Right lobe of liver (tissue), 6 donors: ENCODE results near the gene RAP1GAP. TPM values are rescaled to one million over a fixed set of nuclear protein-coding genes. Genes with fewer than 3 reads are reported as not detected.

Experiments
- ATAC-seq, 4 donors: fragments of 200-7000 bp; cut with Tn5 transposase; one replicate each; pipeline ENCODE4 v1.9.1; 2020; ENCODE audit warnings: mild to moderate bottlenecking in 4 of 4, moderate library complexity in 4 of 4
- DNase-seq, 3 donors: peaks; one replicate each; pipeline ENCODE4 v3.0.0-alpha.2; 2020
- H3K27ac ChIP-seq, 3 donors: fragments of 200-600 bp; one replicate each; pipeline ENCODE4 v1.8.0; 2022
- H3K27me3 ChIP-seq, 2 donors: fragments of 200-600 bp; one replicate each; pipeline ENCODE4 v1.8.0; 2022
- H3K36me3 ChIP-seq, 4 donors: fragments of 200-600 bp; sonication (generic) in 1 of 4; one replicate each; pipeline versions ENCODE4 v1.5.1 to v1.8.0; 2017 to 2022; ENCODE audit warnings: control low read depth in 1 of 4
- H3K4me1 ChIP-seq, 4 donors: fragments of 200-600 bp; sonication (generic) in 1 of 4; one replicate each; pipeline versions ENCODE4 v1.5.1 to v1.8.0; 2017 to 2022; ENCODE audit warnings: control low read depth in 1 of 4
- H3K4me3 ChIP-seq, 3 donors: fragments of 200-600 bp; one replicate each; pipeline ENCODE4 v1.8.0; 2022
- H3K9me3 ChIP-seq, 4 donors: fragments of 200-600 bp; sonication (generic) in 1 of 4; one replicate each; pipeline versions ENCODE4 v1.5.1 to v1.8.0; 2017 to 2022; ENCODE audit warnings: control low read depth in 1 of 4
- CTCF ChIP-seq, 4 donors: fragments of 200-600 bp in 3 of 4; fragments of 450-650 bp in 1 of 4; IDR thresholded peaks; one replicate each; pipeline versions ENCODE4 v1.5.1 to v1.8.0; 2016 to 2022; ENCODE audit warnings: antibody characterized with exemption in 4 of 4, mild to moderate bottlenecking in 2 of 4
- POLR2A ChIP-seq: fragments of 450-650 bp; IDR thresholded peaks from one replicate; pipeline ENCODE4 v1.6.1; 2017; ENCODE audit warnings: antibody characterized with exemption, mild to moderate bottlenecking
- WGBS: methylation state at CpG from one replicate; pipeline ENCODE4 v1.1.6; 2018; ENCODE audit warnings: low coverage, low lambda C conversion rate; ENCODE audit not compliant: insufficient coverage; ENCODE audit errors: missing lambda C conversion rate; 5-methylcytosine and 5-hydroxymethylcytosine counted together
- intact Hi-C, 2 donors: fragments of 100-400 bp; cut with DNase I; formaldehyde crosslinking; loops; one replicate each; pipeline versions ENCODE4 v1.11.2 to v1.14.1; 2022
- total RNA-seq, 6 experiments: library from RNA; depleted of rRNA in 2 of 6; stranded (reverse); fragments of >200 nt in 2 of 6; fragmentation: NEBNext Ultra II Directional in 3 of 6; extraction: Animal tissue kit (Norgen Biotek cat#: 25700) in 3 of 6; gene quantifications; one replicate each; pipeline versions ENCODE4 v1.1.0 to v1.2.4, GENCODE V29; 2016 to 2023
- donor health status: DM: no; HTN: yes; CAD: no.
- donor health status: DM: no; HTN: no; CAD: no.
- donor health status: DM: no; HTN: no; CAD: no.
- donor health status: DM: no; HTN: yes; CAD: no.
- donor health status: DM: no; HTN: yes; CAD: no.

The RAP1GAP gene
- total RNA-seq, 6 experiments from 2014 or later: 8.0 to 38.1 (median 22.2) TPM

DNA sequence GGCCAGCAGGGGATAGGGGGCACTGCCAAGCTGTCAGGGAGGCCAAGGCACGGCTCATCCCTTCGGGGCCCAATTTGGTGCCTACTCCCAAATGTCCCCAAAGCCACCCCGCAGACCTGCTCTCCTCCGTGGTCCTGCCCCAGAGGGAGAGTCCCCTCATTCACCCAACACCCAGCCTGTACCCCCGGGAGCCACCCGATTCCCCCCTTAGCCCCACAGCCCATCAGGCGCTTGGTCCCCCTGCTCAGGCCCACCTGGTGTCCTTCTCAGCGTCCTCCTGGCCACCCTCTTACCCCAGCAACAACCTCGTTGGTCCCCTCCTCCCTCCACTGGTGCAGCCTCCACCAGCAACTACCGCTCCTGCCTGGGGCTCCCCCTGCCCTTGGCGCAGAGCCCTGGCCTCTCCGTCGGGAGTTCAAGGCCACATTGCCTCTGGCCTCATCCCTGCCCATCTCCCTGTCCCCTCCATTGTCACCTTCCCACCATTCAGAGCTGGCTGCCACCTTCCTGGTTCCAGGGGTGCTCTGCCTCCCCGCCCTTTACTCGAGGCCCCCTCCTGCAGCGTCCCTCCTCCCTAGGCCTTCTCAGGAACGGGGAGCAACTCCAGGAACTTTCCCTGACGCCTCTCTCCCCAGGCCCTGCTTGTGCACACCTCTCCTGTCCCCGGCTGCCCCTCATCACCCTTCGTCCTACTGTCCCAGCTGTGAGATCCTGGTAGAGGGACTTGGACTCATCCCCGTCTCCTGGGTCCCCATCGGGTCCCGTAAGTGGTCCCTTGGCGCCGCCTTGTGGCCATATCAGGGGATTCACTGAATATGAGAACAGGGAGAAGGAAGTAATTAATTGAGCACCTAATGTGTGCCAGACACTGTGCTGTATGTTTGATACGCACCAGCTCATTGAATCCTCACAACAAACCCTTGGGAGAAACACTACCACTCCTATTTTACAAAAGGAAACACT lies 73.9 kb downstream of the RAP1GAP start:
- TF ChIP-seq CTCF (IDR thresholded peaks at IDR 0.05) (peak; percentile 60 to 66 (median 65)), POLR2A (no peak)
- H3K27me3 ChIP-seq: no peaks in the 10 kb centered on the region
- H3K9me3 ChIP-seq: no peaks in the 10 kb centered on the region
- intact Hi-C loops: loop anchor here in 1 of 2 donors (10.0 kb wide), 2 partner anchors 60 to 220 kb away; no protein-coding TSS in a partner anchor
- WGBS: 43% methylated on average over 15 of the region's 26 CpGs
- DNase-seq (peak; percentile 70 to 82 (median 72)), ATAC-seq (peak; percentile 33 to 59 (median 50))
- no peaks in the 10 kb centered on the region for H3K4me1 ChIP-seq
- H3K27ac ChIP-seq: no peak overlapping the region
- no peak overlapping the region for H3K4me3 ChIP-seq
- no peaks in the 10 kb centered on the region for H3K36me3 ChIP-seq

DNA sequence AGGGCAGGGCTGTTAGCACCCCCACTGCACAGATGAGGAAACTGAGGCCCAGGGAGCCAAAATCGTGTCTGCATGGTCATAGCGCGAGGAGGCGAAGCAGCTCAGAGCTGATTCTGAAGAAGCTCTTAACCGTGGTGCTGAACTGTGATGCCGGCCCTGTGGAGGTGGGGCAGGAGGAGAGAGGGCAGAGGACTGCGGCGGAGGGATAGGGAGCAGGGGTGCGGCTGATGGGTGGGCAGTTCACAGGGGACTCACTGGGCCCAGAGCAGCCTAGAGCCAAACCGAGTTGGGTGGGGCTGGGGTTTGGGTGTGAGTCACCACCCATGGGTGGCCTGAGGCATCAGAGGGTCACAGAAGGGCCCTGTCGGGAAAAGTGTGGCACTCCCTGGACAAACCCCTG lies 74.7 kb downstream of the RAP1GAP start:
- no peak for ATAC-seq
- no peaks in the 10 kb centered on the region for H3K9me3 ChIP-seq
- 57% methylated on average over 4 of the region's 11 CpGs for WGBS
- TF ChIP-seq POLR2A (no peak), CTCF (IDR thresholded peaks at IDR 0.05) (no peak)
- H3K27me3 ChIP-seq: no peaks in the 10 kb centered on the region
- H3K4me1 ChIP-seq: no peaks in the 10 kb centered on the region
- no peaks in the 10 kb centered on the region for H3K36me3 ChIP-seq
- DNase-seq: no peak
- no peak overlapping the region for H3K27ac ChIP-seq
- intact Hi-C loops: loop anchor here in 1 of 2 donors (10.0 kb wide), 2 partner anchors 60 to 220 kb away; no protein-coding TSS in a partner anchor
- no peak overlapping the region for H3K4me3 ChIP-seq

GRCh38 chr1:21593231-21593630 lies 75.9 kb downstream of the RAP1GAP start:
- ATAC-seq: no peak
- Histone ChIP-seq H3K4me1 (no peaks in the 10 kb centered on the region), H3K36me3 (no peaks in the 10 kb centered on the region), H3K27ac (no peak overlapping the region), H3K9me3 (no peaks in the 10 kb centered on the region), H3K27me3 (no peaks in the 10 kb centered on the region), H3K4me3 (no peak overlapping the region)
- no CpG with 5 or more reads among the region's 8 CpGs for WGBS
- DNase-seq: no peak
- TF ChIP-seq CTCF (IDR thresholded peaks at IDR 0.05): no peak
- TF ChIP-seq POLR2A: no peak
- intact Hi-C loops: loop anchor here in 1 of 2 donors (10.0 kb wide), 2 partner anchors 62 to 218 kb away; no protein-coding TSS in a partner anchor

DNA sequence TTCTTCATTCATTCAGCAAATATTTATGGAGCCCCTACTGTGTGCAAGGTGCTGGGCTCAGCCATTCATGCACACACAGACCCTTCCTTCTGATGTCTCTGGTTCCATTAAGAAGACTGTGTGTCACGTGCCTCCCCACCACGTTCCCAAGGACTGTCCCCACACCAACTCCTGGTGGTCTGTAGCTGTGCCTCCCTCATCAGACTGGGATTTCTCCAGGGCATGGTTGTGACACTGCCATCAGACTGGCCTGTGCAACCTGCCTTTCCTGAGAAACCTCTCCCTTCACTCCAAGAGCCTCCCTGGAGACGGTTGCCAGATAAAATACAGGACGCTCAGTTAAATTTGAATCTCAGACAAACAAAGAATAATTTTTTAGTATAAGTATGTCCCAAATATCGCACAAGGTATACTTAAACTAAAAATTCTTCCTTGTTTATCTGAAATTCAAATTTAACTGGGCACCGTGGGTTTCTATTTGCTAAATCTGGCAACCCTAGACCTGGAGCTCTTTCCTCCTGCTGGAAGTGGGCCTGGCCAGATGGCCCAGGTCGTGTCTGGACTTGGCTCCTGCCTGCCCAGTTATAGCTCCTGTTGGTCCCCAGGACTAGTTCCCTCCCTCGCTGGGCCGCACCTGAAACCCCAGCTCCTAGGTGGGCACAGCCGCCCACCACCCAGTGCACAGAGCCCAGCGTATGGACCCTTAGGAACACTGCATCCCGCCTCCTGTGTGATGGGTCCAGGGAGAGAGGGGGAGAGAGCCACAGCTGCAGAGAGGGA lies 76.9 kb downstream of the RAP1GAP start:
- Histone ChIP-seq H3K4me1 (no peaks in the 10 kb centered on the region), H3K27ac (no peak overlapping the region), H3K4me3 (no peak overlapping the region), H3K9me3 (no peaks in the 10 kb centered on the region), H3K27me3 (no peaks in the 10 kb centered on the region), H3K36me3 (no peaks in the 10 kb centered on the region)
- ATAC-seq (no peak), DNase-seq (no peak)
- 73% methylated on average over 9 of the region's 12 CpGs for whole genome bisulfite sequencing
- intact Hi-C loops: loop anchor here in 1 of 2 donors (10.0 kb wide), 2 partner anchors 63 to 217 kb away; no protein-coding TSS in a partner anchor
- TF ChIP-seq POLR2A (no peak), CTCF (IDR thresholded peaks at IDR 0.05) (no peak)
